Parathyroid adenoma (tissue), 2 donors: ENCODE results near the gene ZNF831.

Experiments
- H2AFZ ChIP-seq: fragments of 300-600 bp; sonication (generic); one replicate; pipeline ENCODE4 v1.7.0; 2017; ENCODE audit warnings: antibody characterized with exemption, mild to moderate bottlenecking
- H3K27ac ChIP-seq: fragments of 300-600 bp; sonication (generic); one replicate; pipeline ENCODE4 v1.7.0; 2017
- H3K27me3 ChIP-seq: fragments of 300-600 bp; sonication (generic); one replicate; pipeline ENCODE4 v1.7.0; 2017; ENCODE audit warnings: low read length; ENCODE audit not compliant: control insufficient read depth, insufficient read depth
- H3K36me3 ChIP-seq: fragments of 300-600 bp; sonication (generic); one replicate; pipeline ENCODE4 v1.7.0; 2017; ENCODE audit warnings: low read length; ENCODE audit not compliant: control insufficient read depth, insufficient read depth
- H3K4me1 ChIP-seq: fragments of 300-600 bp; sonication (generic); one replicate; pipeline ENCODE4 v1.7.0; 2017; ENCODE audit warnings: control low read depth
- H3K4me2 ChIP-seq: fragments of 300-600 bp; sonication (generic); one replicate; pipeline ENCODE4 v1.7.0; 2017; ENCODE audit warnings: low read length
- H3K4me3 ChIP-seq: fragments of 300-600 bp; sonication (generic); one replicate; pipeline ENCODE4 v1.7.0; 2017; ENCODE audit warnings: low read depth, low read length
- H3K79me2 ChIP-seq: fragments of 300-600 bp; sonication (generic); one replicate; pipeline ENCODE4 v1.7.0; 2017; ENCODE audit warnings: control low read depth
- H3K9ac ChIP-seq: fragments of 300-600 bp; sonication (generic); one replicate; pipeline ENCODE4 v1.7.0; 2017; ENCODE audit warnings: mild to moderate bottlenecking
- H3K9me3 ChIP-seq: fragments of 300-600 bp; sonication (generic); one replicate; pipeline ENCODE4 v1.7.0; 2017; ENCODE audit warnings: low read length; ENCODE audit not compliant: control insufficient read depth
- TF ChIP-seq, protein P1 (sequence below): fragments of 300-600 bp; sonication (generic); IDR thresholded peaks from one replicate; pipeline ENCODE4 v1.7.0; 2017; ENCODE audit warnings: antibody characterized with exemption, mild to moderate bottlenecking
- donor health status: primary hyperparathyroidism.

ZNF831 gene

DNA sequence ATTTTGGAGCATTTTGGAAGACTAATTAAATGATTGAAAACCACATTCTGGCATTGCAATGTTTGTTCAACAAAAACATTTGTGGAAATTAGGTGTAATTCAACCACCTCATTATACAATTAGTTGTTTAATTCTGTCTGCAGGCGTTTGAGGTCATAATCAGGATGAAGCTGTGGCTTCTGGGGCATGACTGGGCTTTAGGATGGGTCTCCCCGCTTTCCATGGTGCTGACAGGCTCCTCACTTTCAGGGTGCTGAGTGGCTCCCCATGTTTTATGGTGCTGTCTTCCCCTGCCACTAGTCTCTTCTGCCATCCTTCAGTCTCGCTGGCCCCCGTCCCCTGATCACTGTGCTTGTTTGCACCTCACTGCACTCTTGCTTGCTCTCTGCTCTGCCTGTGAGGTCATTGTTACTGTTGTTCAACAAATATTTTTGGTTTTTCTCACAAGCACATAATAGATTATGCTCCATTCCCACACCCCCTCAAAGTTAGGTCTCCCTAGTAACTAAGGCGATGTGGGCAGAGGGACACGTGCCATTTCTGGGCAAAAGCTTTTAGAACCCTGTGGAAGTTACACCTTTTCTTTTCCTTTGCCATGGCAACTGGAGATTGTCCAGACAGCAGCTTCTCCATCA is 25.4 kb upstream of the ZNF831 start:
- TF ChIP-seq, protein P1, sequence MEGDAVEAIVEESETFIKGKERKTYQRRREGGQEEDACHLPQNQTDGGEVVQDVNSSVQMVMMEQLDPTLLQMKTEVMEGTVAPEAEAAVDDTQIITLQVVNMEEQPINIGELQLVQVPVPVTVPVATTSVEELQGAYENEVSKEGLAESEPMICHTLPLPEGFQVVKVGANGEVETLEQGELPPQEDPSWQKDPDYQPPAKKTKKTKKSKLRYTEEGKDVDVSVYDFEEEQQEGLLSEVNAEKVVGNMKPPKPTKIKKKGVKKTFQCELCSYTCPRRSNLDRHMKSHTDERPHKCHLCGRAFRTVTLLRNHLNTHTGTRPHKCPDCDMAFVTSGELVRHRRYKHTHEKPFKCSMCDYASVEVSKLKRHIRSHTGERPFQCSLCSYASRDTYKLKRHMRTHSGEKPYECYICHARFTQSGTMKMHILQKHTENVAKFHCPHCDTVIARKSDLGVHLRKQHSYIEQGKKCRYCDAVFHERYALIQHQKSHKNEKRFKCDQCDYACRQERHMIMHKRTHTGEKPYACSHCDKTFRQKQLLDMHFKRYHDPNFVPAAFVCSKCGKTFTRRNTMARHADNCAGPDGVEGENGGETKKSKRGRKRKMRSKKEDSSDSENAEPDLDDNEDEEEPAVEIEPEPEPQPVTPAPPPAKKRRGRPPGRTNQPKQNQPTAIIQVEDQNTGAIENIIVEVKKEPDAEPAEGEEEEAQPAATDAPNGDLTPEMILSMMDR = no peak
- Histone ChIP-seq H3K36me3 (no peaks in the 10 kb centered on the region), H3K9me3 (no peaks in the 10 kb centered on the region), H3K79me2 (no peaks in the 10 kb centered on the region), H3K4me1 (no peaks in the 10 kb centered on the region), H3K27me3 (no peaks in the 10 kb centered on the region), H3K4me3 (no peak overlapping the region), H3K27ac (no peak overlapping the region), H3K4me2 (no peak overlapping the region), H3K9ac (no peak overlapping the region), H2AFZ (no peak overlapping the region)

DNA sequence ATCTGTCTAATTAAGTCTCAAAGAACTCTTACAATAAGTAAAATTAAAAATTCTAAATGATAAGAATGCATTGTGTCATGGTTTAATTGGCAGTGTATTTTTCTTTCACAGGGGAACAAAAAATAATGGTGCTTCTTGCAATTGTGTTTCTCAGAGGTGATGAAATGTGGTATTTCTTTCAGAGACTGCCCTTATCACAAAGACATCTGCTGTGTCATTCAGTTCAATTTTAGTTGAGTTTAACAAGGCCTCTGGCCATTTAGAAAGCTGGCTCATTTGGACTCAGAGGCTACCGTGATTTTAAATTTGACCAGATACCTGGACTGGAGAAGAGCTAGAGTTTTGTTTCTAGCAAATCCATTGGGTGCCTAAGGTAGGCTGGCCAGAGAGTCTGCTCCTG is 23.6 kb upstream of the ZNF831 start:
- Histone ChIP-seq H3K36me3 (no peaks in the 10 kb centered on the region), H3K79me2 (no peaks in the 10 kb centered on the region), H3K9me3 (no peaks in the 10 kb centered on the region), H3K27me3 (no peaks in the 10 kb centered on the region), H3K9ac (no peak overlapping the region), H3K4me3 (no peak overlapping the region), H2AFZ (no peak overlapping the region), H3K27ac (no peak overlapping the region), H3K4me2 (no peak overlapping the region), H3K4me1 (no peaks in the 10 kb centered on the region)
- TF ChIP-seq, protein P1 = no peak

DNA sequence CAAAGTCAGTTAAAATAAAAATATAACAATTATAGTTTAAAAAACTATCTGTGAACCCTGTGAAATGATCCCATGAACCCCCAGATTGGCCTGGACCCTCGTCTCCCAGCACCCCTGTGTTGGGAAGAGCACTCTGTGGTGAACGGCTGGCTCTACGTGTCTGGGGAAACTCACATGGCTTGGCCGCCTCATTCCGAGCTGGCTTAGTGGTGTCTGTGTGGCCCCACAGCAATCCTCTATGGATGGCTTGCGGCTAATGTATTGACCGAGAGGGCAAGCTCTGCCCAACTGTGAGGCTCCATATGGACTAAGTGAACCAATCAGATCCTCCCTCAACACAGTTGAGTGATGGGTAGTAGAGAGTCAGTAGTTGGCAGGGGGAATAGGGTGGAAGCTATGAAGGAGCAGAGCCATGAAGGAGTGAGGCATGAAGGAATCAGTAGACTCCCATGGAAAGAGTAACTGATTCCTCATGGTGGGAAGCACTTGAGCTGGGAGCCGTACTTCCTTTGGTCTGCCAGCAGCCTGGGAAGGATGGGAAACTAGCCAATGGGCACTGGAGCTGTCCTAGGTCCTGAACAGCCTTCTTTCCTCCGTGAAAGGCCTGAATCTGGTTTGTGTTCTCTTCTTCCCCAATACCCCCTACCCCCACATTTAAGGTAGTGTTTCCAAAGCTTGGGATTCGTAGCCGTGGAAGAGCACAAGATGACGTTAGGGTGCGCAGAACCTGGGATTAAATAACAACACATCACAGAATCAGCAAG is 21.6 kb upstream of the ZNF831 start:
- Histone ChIP-seq H3K4me2 (no peak overlapping the region), H3K27me3 (no peaks in the 10 kb centered on the region), H3K4me1 (no peaks in the 10 kb centered on the region), H3K27ac (no peak overlapping the region), H3K9me3 (no peaks in the 10 kb centered on the region), H3K9ac (no peak overlapping the region), H3K79me2 (no peaks in the 10 kb centered on the region), H3K36me3 (no peaks in the 10 kb centered on the region), H2AFZ (no peak overlapping the region), H3K4me3 (no peak overlapping the region)
- TF ChIP-seq, protein P1 = no peak

DNA sequence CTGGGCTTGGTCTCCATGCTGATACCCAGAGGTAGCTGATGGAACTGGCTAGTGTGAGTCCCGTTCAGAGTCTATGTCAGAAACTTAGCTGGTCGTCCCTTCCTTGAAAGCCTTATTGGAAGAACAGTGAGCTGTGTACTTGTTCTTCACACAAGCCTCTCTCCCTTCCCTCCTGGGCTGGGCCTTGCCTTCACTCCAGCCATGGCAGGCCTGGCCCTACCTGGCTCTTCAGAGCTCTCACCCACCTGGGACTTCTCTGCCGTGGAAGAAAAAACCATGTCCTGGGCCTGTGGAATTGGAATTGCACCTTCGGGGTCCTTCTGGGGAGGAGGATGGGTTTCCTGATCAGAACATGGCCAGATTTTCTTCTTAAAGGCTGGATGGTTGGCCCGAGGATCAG is 20.3 kb upstream of the ZNF831 start:
- Histone ChIP-seq H3K36me3 (no peaks in the 10 kb centered on the region), H3K9me3 (no peaks in the 10 kb centered on the region), H3K4me2 (no peak overlapping the region), H3K27me3 (no peaks in the 10 kb centered on the region), H3K79me2 (no peaks in the 10 kb centered on the region), H3K4me3 (no peak overlapping the region), H3K27ac (no peak overlapping the region), H2AFZ (no peak overlapping the region), H3K4me1 (no peaks in the 10 kb centered on the region), H3K9ac (no peak overlapping the region)
- TF ChIP-seq, protein P1 = no peak
